Neural progenitor cell (in vitro differentiated cells): ENCODE measurements around the gene HRC. TPM values are rescaled to one million over a fixed set of nuclear protein-coding genes. Genes with fewer than 3 reads are reported as not detected.

Experiments
- DNase-seq: peaks from one replicate; pipeline ENCODE4 v3.0.0-alpha.2; 2016; ENCODE audit warnings: low spot score
- H2AFZ ChIP-seq: fragments of 200-600 bp; sonication (generic); replicated peaks from 2 replicates; pipeline ENCODE4 v1.6.1; 2016; ENCODE audit warnings: antibody characterized with exemption
- H3F3A ChIP-seq: fragments of 200-600 bp; sonication (generic); 2 replicates; pipeline ENCODE4 v1.6.1; 2016; ENCODE audit warnings: antibody characterized with exemption, low read depth
- H3K27ac ChIP-seq: fragments of 200-600 bp; sonication (generic); 2 replicates; pipeline ENCODE4 v1.5.1; 2016; ENCODE audit warnings: mild to moderate bottlenecking
- H3K27me3 ChIP-seq: fragments of 200-600 bp; sonication (generic); 2 replicates; pipeline ENCODE4 v1.6.1; 2016; ENCODE audit warnings: mild to moderate bottlenecking, moderate library complexity
- H3K36me3 ChIP-seq: fragments of 200-600 bp; sonication (generic); 2 replicates; pipeline ENCODE4 v1.5.1; 2016
- H3K4me1 ChIP-seq: fragments of 200-600 bp; sonication (generic); 2 replicates; pipeline ENCODE4 v1.6.1; 2016; ENCODE audit warnings: mixed run types
- H3K4me2 ChIP-seq: fragments of 200-600 bp; sonication (generic); 2 replicates; pipeline ENCODE4 v1.6.1; 2016
- H3K4me3 ChIP-seq: fragments of 200-600 bp; sonication (generic); 2 replicates; pipeline ENCODE4 v1.5.1; 2016
- H3K79me2 ChIP-seq: fragments of 200-600 bp; sonication (generic); 2 replicates; pipeline ENCODE4 v1.6.1; 2016; ENCODE audit warnings: low read depth
- H3K9ac ChIP-seq: fragments of 200-600 bp; sonication (generic); 2 replicates; pipeline ENCODE4 v1.6.1; 2016
- H3K9me3 ChIP-seq: fragments of 200-600 bp; sonication (generic); 2 replicates; pipeline ENCODE4 v1.5.1; 2016; ENCODE audit warnings: low read depth
- H4K20me1 ChIP-seq: fragments of 200-600 bp; sonication (generic); 2 replicates; pipeline ENCODE4 v1.6.1; 2016; ENCODE audit warnings: low read depth
- H3K27ac Mint-ChIP-seq: 3 replicates; pipeline ENCODE4 v1.8.0; 2021; ENCODE audit warnings: mixed read lengths
- H3K27me3 Mint-ChIP-seq: 2 replicates; pipeline ENCODE4 v1.8.0; 2022; ENCODE audit warnings: low read depth, mild to moderate bottlenecking, inconsistent platforms, moderate library complexity, mixed read lengths; ENCODE audit not compliant: insufficient read depth
- H3K36me3 Mint-ChIP-seq: 3 replicates; pipeline ENCODE4 v1.8.0; 2021; ENCODE audit warnings: mixed read lengths
- H3K4me1 Mint-ChIP-seq: 3 replicates; pipeline ENCODE4 v1.8.0; 2021; ENCODE audit warnings: mixed read lengths
- H3K4me3 Mint-ChIP-seq: 3 replicates; pipeline ENCODE4 v1.8.0; 2021; ENCODE audit warnings: mild to moderate bottlenecking, moderate library complexity, mixed read lengths
- H3K9me3 Mint-ChIP-seq: 3 replicates; pipeline ENCODE4 v1.8.0; 2020; ENCODE audit warnings: mixed read lengths
- CTCF ChIP-seq: fragments of 200-600 bp; sonication (generic); IDR thresholded peaks from 2 replicates; pipeline ENCODE4 v1.5.1; 2017; ENCODE audit warnings: antibody characterized with exemption, mild to moderate bottlenecking
- EZH2 ChIP-seq: fragments of 200-600 bp; sonication (generic); IDR thresholded peaks from 2 replicates; pipeline ENCODE4 v1.6.1; 2017; ENCODE audit warnings: antibody characterized with exemption, mild to moderate bottlenecking, moderate library complexity
- EZH2phosphoT487 ChIP-seq: fragments of 200-600 bp; sonication (generic); IDR thresholded peaks from 2 replicates; pipeline ENCODE4 v1.6.1; 2017; ENCODE audit warnings: antibody characterized with exemption
- total RNA-seq: library from RNA; depleted of rRNA; stranded (reverse); fragments of >200 nt; gene quantifications from 2 replicates; pipeline ENCODE4 v1.2.3, GENCODE V29; 2015; ENCODE audit warnings: low replicate concordance

The HRC gene
- total RNA-seq, 1 donor from 2014 or later = not detected

GRCh38 chr19:49180659-49181058 is 25.5 kb upstream of the HRC start:
- no peak for TF ChIP-seq CTCF
- TF ChIP-seq EZH2phosphoT487 = no peak
- Histone ChIP-seq H3K4me2 (no peak overlapping the region), H3K36me3 (no peaks in the 10 kb centered on the region), H4K20me1 (no peaks in the 10 kb centered on the region), H3K4me1 (no peaks in the 10 kb centered on the region), H2AFZ (no peak overlapping the region), H3K9ac (no peak overlapping the region), H3K27ac (no peak overlapping the region), H3K79me2 (no peaks in the 10 kb centered on the region), H3K4me3 (no peak overlapping the region), H3F3A (no peaks in the 10 kb centered on the region), H3K27me3 (no peaks in the 10 kb centered on the region), H3K9me3 (no peaks in the 10 kb centered on the region)
- peaks cover 19% of the 10 kb centered on the region for H3K36me3 Mint-ChIP-seq
- H3K27ac Mint-ChIP-seq = no peak overlapping the region
- no peak for DNase-seq
- no peak overlapping the region for H3K4me3 Mint-ChIP-seq
- peaks cover 13% of the 10 kb centered on the region for H3K9me3 Mint-ChIP-seq
- peaks cover 5% of the 10 kb centered on the region for H3K4me1 Mint-ChIP-seq
- peaks cover 4% of the 10 kb centered on the region for H3K27me3 Mint-ChIP-seq

- Histone ChIP-seq H3K9ac (no peak overlapping the region), H3K9me3 (no peaks in the 10 kb centered on the region), H2AFZ (no peak overlapping the region), H3K27ac (no peak overlapping the region), H3K4me2 (no peak overlapping the region), H3K27me3 (no peaks in the 10 kb centered on the region), H3K4me1 (no peaks in the 10 kb centered on the region), H3K4me3 (no peak overlapping the region), H3K79me2 (no peaks in the 10 kb centered on the region), H4K20me1 (no peaks in the 10 kb centered on the region), H3F3A (no peaks in the 10 kb centered on the region), H3K36me3 (no peaks in the 10 kb centered on the region)
- TF ChIP-seq CTCF = no peak
- no peak for TF ChIP-seq EZH2
- TF ChIP-seq EZH2phosphoT487 = no peak
- Mint-ChIP-seq H3K27me3 (no peaks in the 10 kb centered on the region), H3K36me3 (no peaks in the 10 kb centered on the region), H3K27ac (no peak overlapping the region), H3K4me3 (no peak overlapping the region), H3K9me3 (no peaks in the 10 kb centered on the region), H3K4me1 (peaks cover 5% of the 10 kb centered on the region)
- no peak for DNase-seq
Measured at GRCh38 chr19:49173198-49173597, 18.0 kb upstream of the HRC start.

- H3K4me1 ChIP-seq = no peaks in the 10 kb centered on the region
- H3K79me2 ChIP-seq = no peaks in the 10 kb centered on the region
- H3K4me1 Mint-ChIP-seq = peaks cover 6% of the 10 kb centered on the region
- TF ChIP-seq EZH2phosphoT487 (no peak), CTCF (no peak), EZH2 (no peak)
- no peak overlapping the region for H3K4me3 ChIP-seq
- no peaks in the 10 kb centered on the region for H3K36me3 ChIP-seq
- no peaks in the 10 kb centered on the region for H3K9me3 Mint-ChIP-seq
- no peak overlapping the region for H3K9ac ChIP-seq
- H4K20me1 ChIP-seq = no peaks in the 10 kb centered on the region
- no peak overlapping the region for H3K4me2 ChIP-seq
- no peak overlapping the region for H2AFZ ChIP-seq
- H3K27ac Mint-ChIP-seq = no peak overlapping the region
- H3K36me3 Mint-ChIP-seq = no peaks in the 10 kb centered on the region
- peaks cover 9% of the 10 kb centered on the region for H3K27me3 Mint-ChIP-seq
- no peaks in the 10 kb centered on the region for H3K27me3 ChIP-seq
- no peaks in the 10 kb centered on the region for H3K9me3 ChIP-seq
- no peak overlapping the region for H3K4me3 Mint-ChIP-seq
- no peak for DNase-seq
- no peaks in the 10 kb centered on the region for H3F3A ChIP-seq
- H3K27ac ChIP-seq = no peak overlapping the region
Measured at GRCh38 chr19:49168421-49168820, 13.2 kb upstream of the HRC start.
